HCT116 (cell line): ENCODE measurements around the gene CTNNA2. TPM values are rescaled to one million over a fixed set of nuclear protein-coding genes. Genes with fewer than 3 reads are reported as not detected.

Experiments used
- ATAC-seq: fragments of 200-7000 bp; cut with Tn5 transposase; 2 replicates; pipeline ENCODE4 v1.9.1; 2020; ENCODE audit warnings: mild to moderate bottlenecking, moderate library complexity
- BruUV-seq: library from RNA; stranded (reverse); fragments of 400-500 nt; replicated peaks from 2 replicates; lab custom pipeline; 2021; lab: Mats Ljungman, UMichigan
- CTCF ChIA-PET: fragments of 300-600 bp; sonication (Branson Sonifier 250); formaldehyde crosslinking; loops from one replicate; lab custom pipeline; 2021; ENCODE audit warnings: antibody characterized with exemption; lab: Charles Lee
- POLR2A ChIA-PET: fragments of 300-600, 350-600 bp; sonication (Branson Sonifier 250); formaldehyde crosslinking; loops from one replicate; lab custom pipeline; 2021; ENCODE audit warnings: antibody characterized with exemption; lab: Charles Lee
- RAD21 ChIA-PET, 2 experiments: fragments of 300-600 bp; sonication (Branson Sonifier 250); formaldehyde crosslinking; loops; one replicate each; lab custom pipeline; 2023; ENCODE audit warnings: low total read pairs in 2 of 2; ENCODE audit not compliant: uncharacterized antibody in 2 of 2, unreplicated experiment in 2 of 2, low non-redundant PET in 1 of 2; lab: Charles Lee
- DNase-seq: peaks from one replicate; pipeline ENCODE4 v3.0.0-alpha.2; 2010; ENCODE audit warnings: low read depth, low spot score
- H2AFZ ChIP-seq: fragments of 200-600 bp; shearing (Covaris generic), sonication (generic); 2 replicates; pipeline ENCODE4 v1.6.1; 2017; ENCODE audit warnings: low read depth, mixed run types, mixed read lengths, antibody characterized with exemption, low read length; ENCODE audit not compliant: poor library complexity, severe bottlenecking
- H3K27ac ChIP-seq: 2 replicates; pipeline ENCODE4 v1.5.1; 2012; ENCODE audit warnings: low read depth, low read length
- H3K27me3 ChIP-seq: fragments of 200-600 bp; sonication (generic); 2 replicates; pipeline ENCODE4 v1.6.1; 2016; ENCODE audit warnings: mixed run types, low read length, mixed read lengths; ENCODE audit not compliant: insufficient read depth
- H3K36me3 ChIP-seq, 2 experiments: fragments of 200-500 bp in 1 of 2; fragments of 200-600 bp in 1 of 2; sonication (Bioruptor generic) in 1 of 2; sonication (generic) in 1 of 2; 2 replicates each; pipeline versions ENCODE4 v1.5.1 to v1.6.1; 2014 to 2016; ENCODE audit warnings: low read length in 2 of 2, inconsistent platforms in 1 of 2, mixed read lengths in 1 of 2, mixed run types in 1 of 2; ENCODE audit not compliant: insufficient read depth in 2 of 2, control insufficient read depth in 1 of 2
- H3K4me1 ChIP-seq, 2 experiments: fragments of 200-600 bp in 1 of 2; sonication (generic) in 1 of 2; 2 replicates each; pipeline versions ENCODE4 v1.5.1 to v1.6.1; 2012 to 2017; ENCODE audit warnings: low read length in 2 of 2, inconsistent platforms in 1 of 2, mild to moderate bottlenecking in 1 of 2, mixed read lengths in 1 of 2, mixed run types in 1 of 2, moderate library complexity in 1 of 2; ENCODE audit not compliant: insufficient read depth in 2 of 2, control insufficient read depth in 1 of 2
- H3K4me2 ChIP-seq: fragments of 200-600 bp; sonication (generic); 2 replicates; pipeline ENCODE4 v1.6.1; 2017; ENCODE audit warnings: mixed run types, low read length, mixed read lengths
- H3K4me3 ChIP-seq, 2 experiments: fragments of 200-600 bp in 1 of 2; sonication (generic) in 1 of 2; replicated peaks in 1 of 2; 2 replicates each; pipeline ENCODE4 v1.5.1; 2011 to 2016; ENCODE audit warnings: low read length in 2 of 2, control low read depth in 1 of 2, low read depth in 1 of 2, mild to moderate bottlenecking in 1 of 2, mixed read lengths in 1 of 2, mixed run types in 1 of 2
- H3K79me2 ChIP-seq: fragments of 200-600 bp; sonication (generic); 2 replicates; pipeline ENCODE4 v1.6.1; 2017; ENCODE audit warnings: mild to moderate bottlenecking, mixed run types, low read length, moderate library complexity, mixed read lengths; ENCODE audit not compliant: insufficient read depth
- H3K9ac ChIP-seq: fragments of 200-600 bp; sonication (generic); 2 replicates; pipeline ENCODE4 v1.6.1; 2016; ENCODE audit warnings: low read length, mixed read lengths
- H3K9me2 ChIP-seq: fragments of 200-600 bp; sonication (generic), shearing (Covaris generic); 2 replicates; pipeline ENCODE4 v1.6.1; 2017; ENCODE audit warnings: mixed run types, mild to moderate bottlenecking, moderate library complexity; ENCODE audit not compliant: insufficient read depth
- H3K9me3 ChIP-seq, 2 experiments: fragments of 200-500 bp in 1 of 2; fragments of 200-600 bp in 1 of 2; sonication (Bioruptor generic) in 1 of 2; sonication (generic) in 1 of 2; 2 replicates each; pipeline ENCODE4 v1.6.1; 2014 to 2017; ENCODE audit warnings: low read length in 2 of 2, mixed read lengths in 2 of 2, inconsistent platforms in 1 of 2, low read depth in 1 of 2, mild to moderate bottlenecking in 1 of 2, mixed run types in 1 of 2, moderate library complexity in 1 of 2; ENCODE audit not compliant: control insufficient read depth in 1 of 2, insufficient read depth in 1 of 2
- H4K20me1 ChIP-seq: fragments of 200-600 bp; sonication (generic), shearing (Covaris generic); 2 replicates; pipeline ENCODE4 v1.6.1; 2017; ENCODE audit warnings: mixed run types, mild to moderate bottlenecking, moderate library complexity; ENCODE audit not compliant: insufficient read depth
- ATF3 ChIP-seq: IDR thresholded peaks from 2 replicates; pipeline ENCODE4 v1.6.1; 2012
- CTCF ChIP-seq, 3 experiments: fragments of 200-600 bp in 1 of 3; sonication (generic) in 1 of 3; IDR thresholded peaks in 2 of 3; conservative IDR thresholded peaks in 1 of 3; 2 replicates each; pipeline ENCODE4 v1.5.1; 2012 to 2017; ENCODE audit warnings: low read depth in 2 of 3, low read length in 2 of 3, antibody characterized with exemption in 1 of 3, borderline replicate concordance in 1 of 3, control low read depth in 1 of 3, mild to moderate bottlenecking in 1 of 3, mixed read lengths in 1 of 3, mixed run types in 1 of 3, moderate library complexity in 1 of 3; ENCODE audit not compliant: insufficient read depth in 1 of 3
- ELF1 ChIP-seq: IDR thresholded peaks from 2 replicates; pipeline ENCODE4 v1.6.1; 2012; ENCODE audit warnings: low read depth, borderline replicate concordance
- EZH2 ChIP-seq: fragments of 200-600 bp; sonication (generic); IDR thresholded peaks from 2 replicates; pipeline ENCODE4 v1.6.1; 2017; ENCODE audit warnings: antibody characterized with exemption, mixed run types
- FOSL1 ChIP-seq: IDR thresholded peaks from 2 replicates; pipeline ENCODE4 v1.6.1; 2012; ENCODE audit warnings: low read depth
- JUND ChIP-seq: IDR thresholded peaks from 2 replicates; pipeline ENCODE4 v1.6.1; 2012
- MAX ChIP-seq: IDR thresholded peaks from 2 replicates; pipeline ENCODE4 v1.6.1; 2012
- POLR2A ChIP-seq: IDR thresholded peaks from 2 replicates; pipeline ENCODE4 v1.7.0; 2011; ENCODE audit warnings: borderline replicate concordance; ENCODE audit not compliant: insufficient read depth, insufficient read length; ENCODE audit errors: extremely low read depth
- REST ChIP-seq: IDR thresholded peaks from 2 replicates; pipeline ENCODE4 v1.6.1; 2012; ENCODE audit warnings: low read depth
- SP1 ChIP-seq: IDR thresholded peaks from 2 replicates; pipeline ENCODE4 v1.6.1; 2012; ENCODE audit warnings: low read depth
- ZFX ChIP-seq: fragments of 450-650 bp; IDR thresholded peaks from 2 replicates; pipeline ENCODE4 v1.6.1; 2017
- ZNF274 ChIP-seq: fragments of 200-500 bp; sonication (Bioruptor generic); IDR thresholded peaks from 2 replicates; pipeline ENCODE4 v1.6.1; 2014; ENCODE audit warnings: mild to moderate bottlenecking, low read depth, low read length, inconsistent platforms
- intact Hi-C: fragments of 100-400 bp; cut with micrococcal nuclease; formaldehyde crosslinking; loops from 2 replicates; pipeline ENCODE4 v1.10.0; 2022
- total RNA-seq: library from RNA; stranded (reverse); gene quantifications from one replicate; pipeline ENCODE4 v1.2.1, GENCODE V29; 2021; ENCODE audit not compliant: unreplicated experiment

The CTNNA2 gene
- total RNA-seq, 1 experiment from 2014 or later = not detected

- DNase-seq = no peak
- Histone ChIP-seq H3K27ac (no peak overlapping the region), H3K4me1 (no peaks in the 10 kb centered on the region), H2AFZ (no peak overlapping the region), H3K4me2 (no peak overlapping the region), H3K79me2 (no peaks in the 10 kb centered on the region), H3K9ac (no peak overlapping the region), H3K4me3 (no peak overlapping the region), H3K36me3 (no peaks in the 10 kb centered on the region), H3K9me3 (peaks cover 4 to 23% of the 10 kb centered on the region in 2 experiments; a peak in 3 of 4 replicates)
- intact Hi-C loops = no loop called here
- RAD21 ChIA-PET = no interaction called here
- ATAC-seq = no peak
- BruUV-seq = no TSS peak
- POLR2A ChIA-PET = no interaction called here
- TF ChIP-seq SP1 = no peak
- TF ChIP-seq CTCF (IDR thresholded peaks at IDR 0.05 in 2 of 3, conservative IDR thresholded peaks at IDR 0.05 in 1 of 3; ENCODE audit: borderline replicate concordance in 1 of 3, insufficient read depth in 1 of 3, low read depth in 2 of 3, low read length in 2 of 3) = no peak
- no peak for TF ChIP-seq JUND
- no peak for TF ChIP-seq MAX
- no peak for TF ChIP-seq EZH2
- TF ChIP-seq REST = no peak
- no peak for TF ChIP-seq ZNF274
- no peak for TF ChIP-seq ZFX
- no peak for TF ChIP-seq POLR2A
- no peak for TF ChIP-seq FOSL1
- no peak for TF ChIP-seq ELF1
- TF ChIP-seq ATF3 = no peak
- TF ChIP-seq, all 23 proteins: peak for 0
- CTCF ChIA-PET = no interaction called here
- no peaks in the 10 kb centered on the region for H3K27me3 ChIP-seq
- no peaks in the 10 kb centered on the region for H4K20me1 ChIP-seq
- H3K9me2 ChIP-seq = no peaks in the 10 kb centered on the region
These were observed 153.6 kb downstream of the CTNNA2 start for GRCh38 chr2:79666430-79666829.
